Dendritic cell treated with granulocyte-macrophage colony-stimulating factor and Interleukin-4, amounts not matched to agents 40 ng/mL and 50 ng/mL, for 4 days (primary cell): Measurements from ENCODE around the gene HEPHL1.
"Not testable (repeated sequence)": the region's sequence is repeated elsewhere in the genome, so short reads cannot be mapped to it uniquely, and the experiment has no call there.

Experiments
- H3K27ac Mint-ChIP-seq: one replicate; pipeline ENCODE4 v1.8.0; 2022; ENCODE audit warnings: mild to moderate bottlenecking, mixed read lengths
- H3K27me3 Mint-ChIP-seq: one replicate; pipeline ENCODE4 v1.8.0; 2022; ENCODE audit warnings: mild to moderate bottlenecking, mixed read lengths
- H3K36me3 Mint-ChIP-seq: one replicate; pipeline ENCODE4 v1.8.0; 2022; ENCODE audit warnings: low read depth, mixed read lengths
- H3K4me1 Mint-ChIP-seq: one replicate; pipeline ENCODE4 v1.8.0; 2022; ENCODE audit warnings: low read depth, mixed read lengths
- H3K4me3 Mint-ChIP-seq: one replicate; pipeline ENCODE4 v1.8.0; 2022; ENCODE audit warnings: mild to moderate bottlenecking, moderate library complexity, mixed read lengths
- H3K9me3 Mint-ChIP-seq: one replicate; pipeline ENCODE4 v1.8.0; 2022; ENCODE audit warnings: mixed read lengths
- intact Hi-C: fragments of 100-400 bp; cut with micrococcal nuclease; formaldehyde crosslinking; loops from one replicate; pipeline ENCODE4 v1.15.0; 2022

HEPHL1 gene

GRCh38 chr11:94020777-94021481 is at the start of gene HEPHL1:
HEPHL1 (plus strand) TSS chr11:94021354; CDS start chr11:94021369, 15 bp downstream.
- intact Hi-C loops: no loop called here
- Mint-ChIP-seq H3K27ac (no peak within 1 kb of the TSS), H3K4me3 (no peak within 1 kb of the TSS), H3K9me3 (peaks cover 14% of the 10 kb centered on the region), H3K36me3 (no peaks in the 10 kb centered on the region), H3K4me1 (no peaks in the 10 kb centered on the region), H3K27me3 (no peaks in the 10 kb centered on the region)

DNA sequence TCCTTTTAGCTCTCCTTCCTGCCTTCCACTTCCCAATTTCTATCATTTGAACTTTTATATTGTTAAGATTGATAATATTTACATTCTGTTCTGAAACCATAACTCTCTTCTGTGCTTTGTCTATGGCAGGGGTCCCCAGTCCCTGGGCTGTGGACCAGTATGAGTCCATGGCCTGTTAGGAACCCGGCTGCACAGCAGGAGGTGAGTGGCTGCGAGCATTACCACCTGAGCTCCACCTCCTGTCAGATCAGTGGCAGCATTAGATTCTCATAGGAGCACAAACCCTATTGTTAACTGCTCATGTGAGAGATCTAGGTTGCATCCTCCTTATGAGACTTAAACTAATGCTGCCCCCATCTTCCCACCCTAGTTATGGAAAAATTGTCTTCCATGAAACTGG is 48.4 kb upstream of the HEPHL1 start:
- peaks cover 8% of the 10 kb centered on the region for H3K9me3 Mint-ChIP-seq
- H3K36me3 Mint-ChIP-seq: no peaks in the 10 kb centered on the region
- no peak overlapping the region for H3K27ac Mint-ChIP-seq
- H3K4me1 Mint-ChIP-seq: no peaks in the 10 kb centered on the region
- H3K4me3 Mint-ChIP-seq: no peak overlapping the region
- no peaks in the 10 kb centered on the region for H3K27me3 Mint-ChIP-seq
- intact Hi-C loops: no loop called here

DNA sequence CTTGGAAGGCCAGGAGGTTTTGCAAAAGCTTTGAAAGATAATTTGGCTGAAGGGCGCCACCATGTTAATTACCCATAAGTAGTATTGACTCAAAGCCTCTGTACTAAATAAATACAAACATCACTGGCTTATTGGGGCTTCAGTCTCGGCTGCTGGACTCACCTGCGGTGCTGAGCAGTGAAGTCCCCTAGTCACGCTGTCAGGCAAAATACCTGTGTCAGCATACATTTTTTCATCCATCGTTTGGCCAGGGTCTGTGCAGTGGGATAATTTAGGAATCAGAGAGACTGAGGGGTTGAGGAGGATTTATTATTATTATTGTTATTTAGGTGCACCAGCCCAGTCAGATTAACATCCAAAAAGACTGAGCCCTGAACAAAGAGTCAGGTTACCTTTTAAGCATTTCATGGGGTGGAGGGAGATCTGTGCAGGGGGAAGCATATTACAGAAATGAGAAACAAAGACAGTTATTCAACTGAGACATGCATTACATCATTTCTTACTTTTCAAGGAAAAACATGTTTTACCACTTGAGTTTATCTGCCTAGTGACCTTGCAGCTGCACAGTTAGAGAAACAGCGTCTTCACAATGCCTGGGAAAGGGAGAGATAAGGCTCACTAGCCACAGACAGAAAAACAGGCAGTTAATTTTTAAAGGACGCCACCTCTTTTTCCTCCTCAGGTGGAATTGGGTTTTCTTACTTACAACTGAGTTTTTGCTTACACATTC is 47.7 kb upstream of the HEPHL1 start:
- H3K4me1 Mint-ChIP-seq, H3K27ac Mint-ChIP-seq, H3K36me3 Mint-ChIP-seq, H3K4me3 Mint-ChIP-seq, H3K27me3 Mint-ChIP-seq, H3K9me3 Mint-ChIP-seq, intact Hi-C loops: not testable (repeated sequence)

- Mint-ChIP-seq H3K4me1 (no peaks in the 10 kb centered on the region), H3K9me3 (peaks cover 8% of the 10 kb centered on the region)
Observed at GRCh38 chr11:93974759-93975158, 46.4 kb upstream of the HEPHL1 start.

DNA sequence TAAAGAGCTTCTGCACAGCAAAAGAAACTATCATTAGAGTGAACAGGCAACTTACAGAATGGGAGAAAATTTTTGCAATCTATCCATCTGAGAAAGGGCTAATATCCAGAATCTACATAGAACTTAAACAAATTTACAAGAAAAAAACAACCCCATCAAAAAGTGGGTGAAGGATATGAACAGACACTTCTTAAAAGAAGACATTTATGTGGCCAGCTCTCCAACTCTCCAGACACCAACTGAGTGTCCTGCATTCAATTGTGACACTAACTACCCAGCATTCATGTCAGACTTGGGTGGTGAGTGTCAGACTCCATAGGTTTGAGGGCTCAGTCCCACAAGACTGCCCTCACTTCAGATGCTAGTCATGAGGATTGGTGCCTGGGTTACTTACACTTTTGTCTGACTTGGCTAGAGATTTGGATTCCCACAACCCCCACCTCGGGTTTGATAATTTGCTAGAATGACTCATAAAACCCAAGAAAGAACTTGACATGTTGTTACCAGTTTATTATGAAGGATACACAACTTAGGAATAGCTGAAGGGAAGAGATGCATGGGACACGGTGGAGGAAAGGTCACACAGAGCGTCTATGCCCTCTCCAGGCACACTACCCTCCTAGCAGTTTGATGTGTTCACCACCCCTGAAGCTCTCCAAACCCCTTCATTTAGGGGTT is 44.4 kb upstream of the HEPHL1 start:
- H3K27ac Mint-ChIP-seq, H3K9me3 Mint-ChIP-seq, H3K27me3 Mint-ChIP-seq, intact Hi-C loops, H3K4me1 Mint-ChIP-seq, H3K4me3 Mint-ChIP-seq, H3K36me3 Mint-ChIP-seq: not testable (repeated sequence)

More at GRCh38 chr11:93974759-93975158, 46.4 kb upstream of the HEPHL1 start:
- Mint-ChIP-seq H3K36me3 (no peaks in the 10 kb centered on the region), H3K27ac (no peak overlapping the region), H3K4me3 (no peak overlapping the region), H3K27me3 (no peaks in the 10 kb centered on the region)
- intact Hi-C loops: no loop called here

- H3K4me1 Mint-ChIP-seq: no peaks in the 10 kb centered on the region
- H3K4me3 Mint-ChIP-seq: no peak overlapping the region
- no peaks in the 10 kb centered on the region for H3K27me3 Mint-ChIP-seq
- intact Hi-C loops: no loop called here
- no peaks in the 10 kb centered on the region for H3K9me3 Mint-ChIP-seq
- no peaks in the 10 kb centered on the region for H3K36me3 Mint-ChIP-seq
- H3K27ac Mint-ChIP-seq: no peak overlapping the region
Observed at GRCh38 chr11:93983542-93984195, 37.5 kb upstream of the HEPHL1 start.

GRCh38 chr11:93984196-93984567 is 37.0 kb upstream of the HEPHL1 start:
- no peaks in the 10 kb centered on the region for H3K4me1 Mint-ChIP-seq
- H3K4me3 Mint-ChIP-seq: no peak overlapping the region
- intact Hi-C loops: no loop called here

DNA sequence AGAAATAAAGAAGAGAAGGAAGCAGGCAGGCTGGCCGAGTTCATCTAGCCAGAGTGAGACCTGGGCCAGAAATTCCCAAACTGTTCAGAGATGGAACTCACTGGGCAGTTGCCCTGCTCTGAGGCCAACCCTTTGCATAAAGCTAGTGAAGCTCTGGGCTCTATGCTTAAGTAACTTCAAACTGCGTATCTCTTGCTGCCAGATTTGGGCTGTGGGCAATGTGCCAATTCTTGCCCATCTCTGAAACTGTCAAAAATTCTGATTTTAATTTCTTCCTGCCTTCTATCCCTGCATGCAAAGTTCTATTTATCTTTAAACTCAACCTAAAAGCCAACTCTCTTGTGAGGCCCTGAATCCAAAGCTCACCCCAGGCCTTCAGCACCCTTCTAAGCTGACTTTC is 36.2 kb upstream of the HEPHL1 start:
- intact Hi-C loops: no loop called here
- H3K36me3 Mint-ChIP-seq: no peaks in the 10 kb centered on the region
- no peaks in the 10 kb centered on the region for H3K4me1 Mint-ChIP-seq
- no peaks in the 10 kb centered on the region for H3K9me3 Mint-ChIP-seq
- H3K27me3 Mint-ChIP-seq: no peaks in the 10 kb centered on the region
- H3K4me3 Mint-ChIP-seq: no peak overlapping the region
- H3K27ac Mint-ChIP-seq: no peak overlapping the region

More at GRCh38 chr11:93984196-93984567, 37.0 kb upstream of the HEPHL1 start:
- no peaks in the 10 kb centered on the region for H3K9me3 Mint-ChIP-seq
- no peaks in the 10 kb centered on the region for H3K27me3 Mint-ChIP-seq
- no peaks in the 10 kb centered on the region for H3K36me3 Mint-ChIP-seq
- no peak overlapping the region for H3K27ac Mint-ChIP-seq

- H3K27ac Mint-ChIP-seq: no peak overlapping the region
- H3K4me3 Mint-ChIP-seq: no peak overlapping the region
- H3K4me1 Mint-ChIP-seq: no peaks in the 10 kb centered on the region
- no peaks in the 10 kb centered on the region for H3K36me3 Mint-ChIP-seq
- no peaks in the 10 kb centered on the region for H3K27me3 Mint-ChIP-seq
- intact Hi-C loops: no loop called here
- H3K9me3 Mint-ChIP-seq: no peaks in the 10 kb centered on the region
Observed at GRCh38 chr11:93986716-93987115, 34.4 kb upstream of the HEPHL1 start.

GRCh38 chr11:93988455-93988854 is 32.7 kb upstream of the HEPHL1 start:
- no peaks in the 10 kb centered on the region for H3K27me3 Mint-ChIP-seq
- intact Hi-C loops: no loop called here
- no peak overlapping the region for H3K27ac Mint-ChIP-seq
- H3K4me1 Mint-ChIP-seq: no peaks in the 10 kb centered on the region
- no peak overlapping the region for H3K4me3 Mint-ChIP-seq
- H3K36me3 Mint-ChIP-seq: no peaks in the 10 kb centered on the region
- peaks cover 11% of the 10 kb centered on the region for H3K9me3 Mint-ChIP-seq

- no peaks in the 10 kb centered on the region for H3K27me3 Mint-ChIP-seq
- no peaks in the 10 kb centered on the region for H3K4me1 Mint-ChIP-seq
- intact Hi-C loops: no loop called here
- no peak overlapping the region for H3K4me3 Mint-ChIP-seq
- H3K27ac Mint-ChIP-seq: no peak overlapping the region
- no peaks in the 10 kb centered on the region for H3K36me3 Mint-ChIP-seq
- peaks cover 12% of the 10 kb centered on the region for H3K9me3 Mint-ChIP-seq
Observed at GRCh38 chr11:93988912-93989311, 32.2 kb upstream of the HEPHL1 start.

DNA sequence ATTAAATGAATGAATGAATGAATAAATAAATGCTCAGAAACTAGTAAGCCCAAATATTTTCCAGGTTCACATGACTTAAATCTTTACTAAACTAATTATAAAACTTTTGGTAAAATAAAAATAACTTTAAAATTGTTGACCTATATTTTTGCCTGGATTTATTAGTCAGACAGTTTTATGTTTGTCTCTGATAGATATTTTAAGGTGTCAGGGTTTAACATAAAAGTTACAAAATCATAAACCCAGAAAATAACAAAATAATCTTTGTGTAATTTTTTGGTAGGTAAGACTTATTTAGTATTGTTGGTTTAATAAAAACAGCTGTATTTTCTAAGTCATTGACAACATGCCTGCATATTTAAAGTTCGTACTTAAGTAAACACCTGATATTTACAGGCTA is 27.4 kb upstream of the HEPHL1 start:
- Mint-ChIP-seq H3K4me1 (no peaks in the 10 kb centered on the region), H3K4me3 (no peak overlapping the region), H3K36me3 (no peaks in the 10 kb centered on the region), H3K27ac (no peak overlapping the region), H3K27me3 (no peaks in the 10 kb centered on the region), H3K9me3 (peaks cover 38% of the 10 kb centered on the region)
- intact Hi-C loops: no loop called here

DNA sequence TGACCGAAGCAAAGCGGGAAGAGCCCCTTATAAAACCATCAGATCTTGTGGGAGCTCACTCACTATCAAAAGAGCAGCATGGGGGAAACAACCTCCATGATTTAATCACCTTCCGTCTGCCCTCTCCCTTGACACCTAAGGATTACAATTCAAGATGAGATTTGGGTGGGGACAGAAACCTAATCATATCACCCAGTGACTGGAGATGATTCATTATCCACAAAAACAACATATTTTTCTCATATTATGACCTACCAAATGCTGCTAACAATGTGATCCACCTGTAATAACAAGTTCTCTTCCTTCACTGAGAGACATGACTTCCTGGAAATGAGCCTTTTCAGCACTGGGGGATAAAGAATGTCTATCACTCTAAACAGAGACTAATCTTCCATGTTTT is 23.4 kb upstream of the HEPHL1 start:
- H3K36me3 Mint-ChIP-seq: no peaks in the 10 kb centered on the region
- H3K27ac Mint-ChIP-seq: no peak overlapping the region
- H3K9me3 Mint-ChIP-seq: peaks cover 35% of the 10 kb centered on the region
- intact Hi-C loops: no loop called here
- H3K4me3 Mint-ChIP-seq: no peak overlapping the region
- H3K27me3 Mint-ChIP-seq: no peaks in the 10 kb centered on the region
- H3K4me1 Mint-ChIP-seq: no peaks in the 10 kb centered on the region

DNA sequence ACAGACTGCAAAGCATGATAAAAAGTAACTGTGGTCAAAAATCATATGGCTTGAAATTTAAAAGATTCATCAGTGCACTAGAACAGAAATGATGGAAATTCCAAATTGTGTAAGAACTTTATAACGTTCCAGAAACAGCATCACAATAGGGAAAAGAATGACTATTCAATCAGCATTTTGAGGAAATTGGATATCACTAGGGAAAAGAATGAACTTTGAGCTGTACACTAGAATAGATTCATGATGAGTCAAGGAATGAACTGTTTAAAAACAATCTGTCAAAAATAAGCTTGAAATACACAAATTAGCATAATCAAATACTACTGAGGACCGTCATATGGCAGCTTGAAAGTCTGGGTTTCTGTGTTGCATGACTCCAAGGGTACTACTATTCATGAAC is 20.5 kb upstream of the HEPHL1 start:
- H3K4me3 Mint-ChIP-seq: no peak overlapping the region
- no peaks in the 10 kb centered on the region for H3K36me3 Mint-ChIP-seq
- no peaks in the 10 kb centered on the region for H3K4me1 Mint-ChIP-seq

More for the DNA sequence above, 20.5 kb upstream of the HEPHL1 start:
- intact Hi-C loops: no loop called here
- H3K27me3 Mint-ChIP-seq: no peaks in the 10 kb centered on the region
- H3K9me3 Mint-ChIP-seq: peaks cover 19% of the 10 kb centered on the region
- no peak overlapping the region for H3K27ac Mint-ChIP-seq
